Parietal lobe (tissue), 1 donor: Measurements from ENCODE around the gene TTC23L. TPM values are rescaled to one million over a fixed set of nuclear protein-coding genes. Genes with fewer than 3 reads are reported as not detected.

Experiments
- total RNA-seq: library from RNA; depleted of rRNA; stranded (reverse); fragments of >200 nt; gene quantifications from one replicate; pipeline ENCODE4 v1.2.3, GENCODE V29; 2014

Gene TTC23L, protein sequence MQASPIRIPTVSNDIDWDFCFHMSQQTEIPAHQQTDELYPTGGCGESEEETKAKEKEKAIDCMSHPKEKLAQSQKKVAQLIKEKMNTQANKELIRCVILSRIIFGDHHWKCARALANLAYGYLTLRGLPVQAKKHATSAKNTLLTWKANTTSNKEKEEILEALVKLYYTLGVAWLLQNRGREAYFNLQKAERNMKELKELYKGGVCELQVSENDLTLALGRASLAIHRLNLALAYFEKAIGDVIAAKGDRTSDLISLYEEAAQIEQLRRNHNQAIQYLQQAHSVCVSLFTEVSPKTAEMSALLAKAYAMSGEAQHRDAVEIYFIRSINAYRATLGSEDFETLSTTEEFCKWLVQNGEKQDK
- 8.5 TPM for total RNA-seq

DNA sequence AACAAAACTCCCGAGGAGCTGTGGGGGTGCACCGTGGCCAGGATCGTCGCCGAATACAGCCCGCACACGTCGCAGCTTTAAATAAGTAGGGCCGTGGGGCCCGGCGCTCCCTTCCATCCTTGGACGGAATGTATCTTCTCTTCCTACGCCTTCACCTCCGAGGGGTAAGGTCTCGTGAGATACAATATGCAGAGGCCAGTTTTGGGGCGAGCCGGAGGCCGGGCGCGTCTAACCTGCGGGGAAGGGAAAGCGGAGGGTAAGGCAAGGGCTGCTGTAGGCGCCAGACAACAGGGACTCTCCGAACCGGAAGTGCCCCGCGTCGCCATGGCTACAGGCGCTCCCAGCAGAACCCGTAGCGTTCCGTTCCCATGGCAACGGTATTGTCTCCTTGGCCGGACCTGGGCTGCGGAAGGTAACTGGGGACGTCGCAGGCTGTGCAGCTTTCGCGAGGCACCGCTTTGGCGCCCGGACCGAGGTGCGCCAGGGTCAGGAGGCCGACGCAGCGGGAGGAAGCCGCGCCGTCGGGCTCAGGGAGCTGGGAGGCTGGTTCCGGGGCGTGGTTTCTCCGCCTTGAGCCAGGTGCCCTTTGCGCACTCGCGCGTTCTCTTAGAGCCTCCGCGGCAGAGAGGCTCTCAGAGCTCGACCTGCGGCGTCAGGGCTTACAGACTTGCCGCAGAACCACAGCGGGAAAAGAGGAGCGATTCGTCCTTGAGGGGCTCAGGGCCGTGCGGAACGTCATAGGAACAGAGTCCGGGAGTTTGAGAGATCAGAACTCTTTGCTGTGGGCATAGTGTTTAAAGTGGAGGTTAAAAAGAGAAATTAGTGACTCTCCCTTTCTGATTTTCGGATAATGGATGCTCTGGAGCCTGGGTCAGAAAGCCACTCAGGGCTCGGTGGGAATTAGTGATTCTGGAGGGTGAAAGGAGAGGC lies at the start of gene TTC23L:
TSS of gene TTC23L (plus strand) at position 380 of the 930 bp plus-strand sequence. CDS start 1,508 bp downstream, outside the sequence.

DNA sequence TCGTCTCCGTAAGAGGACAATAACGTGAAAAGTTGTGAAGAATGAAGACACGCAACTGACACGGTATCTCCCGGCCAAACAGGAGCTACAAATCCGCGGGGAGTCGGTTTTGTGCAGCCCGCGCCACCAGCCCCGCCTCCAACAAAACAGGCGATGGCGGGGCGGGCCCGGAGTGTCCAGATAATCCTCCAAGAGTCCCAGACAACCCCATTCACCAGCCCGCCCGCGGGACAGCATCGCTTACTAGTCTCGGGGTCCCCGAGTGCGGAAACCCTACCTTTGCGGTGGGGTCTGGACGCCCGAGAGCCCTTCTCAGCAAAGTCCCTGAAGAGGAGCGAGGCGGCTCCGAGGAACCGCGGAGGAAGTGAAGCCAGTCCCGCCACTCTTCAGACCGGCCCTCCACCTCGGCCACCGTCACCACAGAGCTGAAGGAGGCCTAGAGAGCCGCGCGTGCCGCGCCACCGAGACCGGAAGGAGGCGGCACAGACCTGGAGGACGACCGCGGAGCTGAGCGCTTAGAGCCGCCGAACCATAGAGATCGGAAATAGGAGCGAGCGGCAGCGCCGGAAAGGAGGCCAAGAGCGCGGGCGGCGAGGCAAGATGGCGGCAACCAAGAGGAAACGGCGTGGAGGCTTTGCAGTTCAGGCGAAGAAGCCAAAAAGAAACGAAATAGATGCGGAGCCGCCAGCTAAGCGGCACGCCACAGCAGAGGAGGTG lies 76.3 kb downstream of the TTC23L start, which contains the start of the genes BRIX1 and RAD1:
TSS of gene BRIX1 (plus strand) at position 573 of the 717 bp plus-strand sequence. CDS start at position 601, 28 bp downstream.
TSS of gene RAD1 (minus strand) at position 366 of the 717 bp plus-strand sequence. CDS start 612 bp downstream, outside the sequence.

DNA sequence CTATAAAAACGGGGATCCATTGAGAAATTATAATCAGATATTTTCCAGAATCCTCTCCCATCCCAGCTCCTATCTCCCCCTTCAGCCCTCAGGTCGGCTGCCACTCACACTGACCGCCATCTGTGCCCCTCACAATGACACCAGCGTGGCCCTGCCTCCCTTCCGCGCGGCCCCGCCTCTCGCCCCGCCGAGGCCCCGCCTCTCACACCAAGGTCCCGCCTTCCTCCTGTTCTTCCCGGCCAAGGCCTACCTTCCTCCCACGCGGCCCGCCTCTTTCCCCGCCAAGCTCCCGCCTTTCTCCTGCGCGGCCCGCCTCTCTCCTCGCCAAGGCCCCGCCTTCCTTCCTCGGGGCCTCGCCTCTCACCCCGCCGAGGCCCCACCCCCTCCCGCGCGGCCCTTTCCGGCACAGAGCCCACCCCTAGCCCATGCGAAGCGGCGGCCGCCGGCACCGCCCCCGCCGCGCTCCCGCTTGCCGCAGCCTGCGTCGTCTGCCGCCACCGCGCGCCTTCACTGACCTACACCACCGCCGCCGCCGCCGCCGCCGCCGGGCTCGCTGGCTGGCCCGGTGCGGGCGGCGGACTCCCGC lies 90.3 kb downstream of the TTC23L start, which contains the start of gene DNAJC21:
TSS of gene DNAJC21 (plus strand) at position 426 of the 586 bp plus-strand sequence. CDS start 261 bp downstream, outside the sequence.

Other genes with a start within 250 kb of the TTC23L start
- gene RAI14, start 182.8 kb upstream of the TTC23L start, total RNA-seq: 54.8 TPM
- gene RAD1, start 76.3 kb downstream of the TTC23L start, total RNA-seq: 43.5 TPM
- gene BRIX1, start 76.5 kb downstream of the TTC23L start, total RNA-seq: 29.1 TPM
- 26.3 TPM for gene DNAJC21, start 90.4 kb downstream of the TTC23L start, total RNA-seq
- not detected for gene AGXT2, start 208.8 kb downstream of the TTC23L start, total RNA-seq